ENCODE data around the gene YDJC. TPM values are rescaled to one million over a fixed set of nuclear protein-coding genes. Genes with fewer than 3 reads are reported as not detected.

The YDJC gene
- total RNA-seq, 1 experiment from 2014 or later, result 79.4 TPM

GRCh38 chr22:21666786-21667185 lies 37.0 kb upstream of the YDJC start:
- Histone ChIP-seq H3K9me3 (ENCODE audit: low read length) (no peaks in the 10 kb centered on the region), H2AFZ (ENCODE audit: low read length) (no peak overlapping the region), H4K20me1 (ENCODE audit: low read length) (no peaks in the 10 kb centered on the region), H3K9ac (ENCODE audit: low read length) (peak overlapping the region; percentile 86), H3F3A (ENCODE audit: low read length, unreplicated experiment) (no peaks in the 10 kb centered on the region), H3K4me1 (ENCODE audit: insufficient read depth, low read length) (peaks cover 9% of the 10 kb centered on the region), H3K27ac (ENCODE audit: low read length) (no peak overlapping the region), H3K4me2 (ENCODE audit: low read length) (peak overlapping the region; percentile 93), H3K4me3 (ENCODE audit: low read length) (peak overlapping the region; percentile 87), H3K36me3 (ENCODE audit: low read depth, low read length) (no peaks in the 10 kb centered on the region; the same call in 1 of the 2 replicates), H3K79me2 (ENCODE audit: low read length) (peaks cover 27% of the 10 kb centered on the region), H3K27me3 (ENCODE audit: low read length) (no peaks in the 10 kb centered on the region), H3K9me2 (replicated peaks; ENCODE audit: low read length) (no peaks in the 10 kb centered on the region)
- no peak for ATAC-seq
- TF ChIP-seq EZH2phosphoT487 (IDR thresholded peaks at IDR 0.05; ENCODE audit: borderline replicate concordance, low read length), result no peak
- no peak for TF ChIP-seq EZH2 (IDR thresholded peaks at IDR 0.05; ENCODE audit: low read length, unreplicated experiment)
- TF ChIP-seq, protein P1, sequence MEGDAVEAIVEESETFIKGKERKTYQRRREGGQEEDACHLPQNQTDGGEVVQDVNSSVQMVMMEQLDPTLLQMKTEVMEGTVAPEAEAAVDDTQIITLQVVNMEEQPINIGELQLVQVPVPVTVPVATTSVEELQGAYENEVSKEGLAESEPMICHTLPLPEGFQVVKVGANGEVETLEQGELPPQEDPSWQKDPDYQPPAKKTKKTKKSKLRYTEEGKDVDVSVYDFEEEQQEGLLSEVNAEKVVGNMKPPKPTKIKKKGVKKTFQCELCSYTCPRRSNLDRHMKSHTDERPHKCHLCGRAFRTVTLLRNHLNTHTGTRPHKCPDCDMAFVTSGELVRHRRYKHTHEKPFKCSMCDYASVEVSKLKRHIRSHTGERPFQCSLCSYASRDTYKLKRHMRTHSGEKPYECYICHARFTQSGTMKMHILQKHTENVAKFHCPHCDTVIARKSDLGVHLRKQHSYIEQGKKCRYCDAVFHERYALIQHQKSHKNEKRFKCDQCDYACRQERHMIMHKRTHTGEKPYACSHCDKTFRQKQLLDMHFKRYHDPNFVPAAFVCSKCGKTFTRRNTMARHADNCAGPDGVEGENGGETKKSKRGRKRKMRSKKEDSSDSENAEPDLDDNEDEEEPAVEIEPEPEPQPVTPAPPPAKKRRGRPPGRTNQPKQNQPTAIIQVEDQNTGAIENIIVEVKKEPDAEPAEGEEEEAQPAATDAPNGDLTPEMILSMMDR (conservative IDR thresholded peaks at IDR 0.05; ENCODE audit: low read depth, low read length), result no peak
- POLR2A ChIA-PET (ENCODE audit: unreplicated experiment), result no interaction called here
- intact Hi-C loops (cut with micrococcal nuclease), result no loop called here
- DNase-seq, result no peak
- CTCF ChIA-PET, result no interaction called here
- no TSS peak for BruUV-seq (replicated peaks)

- Histone ChIP-seq H4K20me1 (ENCODE audit: low read length) (no peaks in the 10 kb centered on the region), H3K4me2 (ENCODE audit: low read length) (peak overlapping the region; percentile 93), H3K9me2 (replicated peaks; ENCODE audit: low read length) (no peaks in the 10 kb centered on the region), H3K9ac (ENCODE audit: low read length) (peak overlapping the region; percentile 86), H3K4me1 (ENCODE audit: insufficient read depth, low read length) (peaks cover 9% of the 10 kb centered on the region), H2AFZ (ENCODE audit: low read length) (peak overlapping the region; percentile 85), H3K9me3 (ENCODE audit: low read length) (no peaks in the 10 kb centered on the region), H3K4me3 (ENCODE audit: low read length) (peak overlapping the region; percentile 87), H3K79me2 (ENCODE audit: low read length) (peaks cover 27% of the 10 kb centered on the region), H3K27me3 (ENCODE audit: low read length) (no peaks in the 10 kb centered on the region), H3K27ac (ENCODE audit: low read length) (no peak overlapping the region), H3K36me3 (ENCODE audit: low read depth, low read length) (no peaks in the 10 kb centered on the region), H3F3A (ENCODE audit: low read length, unreplicated experiment) (no peaks in the 10 kb centered on the region)
- POLR2A ChIA-PET (ENCODE audit: unreplicated experiment), result interaction anchor here (0.5 to 0.6 kb wide), 2 partner anchors 71 to 248 kb away, joined by 3 read pairs; partner anchors contain the start of gene YPEL1
- CTCF ChIA-PET, result no interaction called here
- intact Hi-C loops (cut with micrococcal nuclease), result no loop called here
- BruUV-seq (replicated peaks), result no TSS peak
- no peak for TF ChIP-seq EZH2 (IDR thresholded peaks at IDR 0.05; ENCODE audit: low read length, unreplicated experiment)
- TF ChIP-seq, protein P1 (conservative IDR thresholded peaks at IDR 0.05; ENCODE audit: low read depth, low read length), result no peak
- no peak for TF ChIP-seq EZH2phosphoT487 (IDR thresholded peaks at IDR 0.05; ENCODE audit: borderline replicate concordance, low read length)
- ATAC-seq (no peak), DNase-seq (no peak)
Observed at GRCh38 chr22:21665047-21665851, 35.4 kb upstream of the YDJC start.

DNA sequence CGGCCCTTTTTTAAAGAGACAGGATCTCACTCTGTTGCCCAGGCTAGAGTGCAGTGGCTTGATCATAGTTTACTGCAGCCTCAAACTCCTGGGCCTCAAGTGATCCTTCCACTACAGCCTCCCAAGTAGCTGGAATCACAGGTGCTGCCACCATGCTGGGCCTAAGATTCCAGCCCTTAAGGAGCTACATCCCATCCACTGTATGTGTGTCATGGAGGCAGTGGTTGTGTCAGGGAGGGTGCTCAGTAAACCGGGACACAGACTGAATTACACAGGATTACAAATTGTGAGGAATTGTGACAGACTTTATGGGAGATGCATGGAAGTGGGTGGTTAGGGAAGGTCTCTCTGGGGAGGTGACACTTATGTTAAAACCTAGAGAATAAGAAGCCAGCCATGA lies 33.9 kb upstream of the YDJC start:
- Histone ChIP-seq H3K4me2 (ENCODE audit: low read length) (no peak overlapping the region), H3F3A (ENCODE audit: low read length, unreplicated experiment) (no peaks in the 10 kb centered on the region), H3K9me3 (ENCODE audit: low read length) (no peaks in the 10 kb centered on the region), H3K9me2 (replicated peaks; ENCODE audit: low read length) (no peaks in the 10 kb centered on the region), H3K79me2 (ENCODE audit: low read length) (peaks cover 21% of the 10 kb centered on the region), H3K27ac (ENCODE audit: low read length) (no peak overlapping the region), H3K27me3 (ENCODE audit: low read length) (no peaks in the 10 kb centered on the region), H4K20me1 (ENCODE audit: low read length) (no peaks in the 10 kb centered on the region), H3K4me1 (ENCODE audit: insufficient read depth, low read length) (no peaks in the 10 kb centered on the region), H3K9ac (ENCODE audit: low read length) (no peak overlapping the region), H2AFZ (ENCODE audit: low read length) (no peak overlapping the region), H3K36me3 (ENCODE audit: low read depth, low read length) (no peaks in the 10 kb centered on the region), H3K4me3 (ENCODE audit: low read length) (no peak overlapping the region)
- CTCF ChIA-PET, result no interaction called here
- POLR2A ChIA-PET (ENCODE audit: unreplicated experiment), result no interaction called here
- intact Hi-C loops (cut with micrococcal nuclease), result no loop called here
- TF ChIP-seq, protein P1 (conservative IDR thresholded peaks at IDR 0.05; ENCODE audit: low read depth, low read length), result no peak
- TF ChIP-seq EZH2phosphoT487 (IDR thresholded peaks at IDR 0.05; ENCODE audit: borderline replicate concordance, low read length) (no peak), EZH2 (IDR thresholded peaks at IDR 0.05; ENCODE audit: low read length, unreplicated experiment) (no peak)
- BruUV-seq (replicated peaks), result no TSS peak
- no peak for ATAC-seq
- no peak for DNase-seq
